GM12801 (cell line): Measurements from ENCODE around the gene REG3G.

Experiments
- TF ChIP-seq, protein P1 (sequence below): IDR thresholded peaks from one replicate; pipeline ENCODE4 v1.5.1; 2011; ENCODE audit warnings: control low read depth; ENCODE audit not compliant: insufficient read length; ENCODE audit errors: extremely low read depth

REG3G gene

DNA sequence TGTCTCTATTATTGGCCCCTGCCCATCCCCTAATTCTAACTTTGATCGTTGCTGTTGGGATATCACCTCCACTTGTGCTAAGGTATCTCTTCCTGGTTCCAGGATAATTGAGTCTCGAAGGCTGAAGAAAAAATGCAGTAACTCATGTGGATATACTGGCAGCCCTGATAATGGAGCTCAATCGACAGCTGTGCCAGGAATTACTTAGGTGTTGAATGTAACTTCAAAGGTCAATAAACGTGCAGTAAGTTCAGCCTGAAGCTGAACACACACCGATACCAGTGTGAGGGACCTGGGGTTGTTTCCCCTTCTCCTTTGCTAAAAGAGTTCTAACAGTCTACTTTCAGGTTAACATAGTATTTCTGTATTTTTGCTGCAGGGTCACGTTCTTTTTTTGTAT, 11.9 kb upstream of the REG3G start:
- TF ChIP-seq, protein P1, sequence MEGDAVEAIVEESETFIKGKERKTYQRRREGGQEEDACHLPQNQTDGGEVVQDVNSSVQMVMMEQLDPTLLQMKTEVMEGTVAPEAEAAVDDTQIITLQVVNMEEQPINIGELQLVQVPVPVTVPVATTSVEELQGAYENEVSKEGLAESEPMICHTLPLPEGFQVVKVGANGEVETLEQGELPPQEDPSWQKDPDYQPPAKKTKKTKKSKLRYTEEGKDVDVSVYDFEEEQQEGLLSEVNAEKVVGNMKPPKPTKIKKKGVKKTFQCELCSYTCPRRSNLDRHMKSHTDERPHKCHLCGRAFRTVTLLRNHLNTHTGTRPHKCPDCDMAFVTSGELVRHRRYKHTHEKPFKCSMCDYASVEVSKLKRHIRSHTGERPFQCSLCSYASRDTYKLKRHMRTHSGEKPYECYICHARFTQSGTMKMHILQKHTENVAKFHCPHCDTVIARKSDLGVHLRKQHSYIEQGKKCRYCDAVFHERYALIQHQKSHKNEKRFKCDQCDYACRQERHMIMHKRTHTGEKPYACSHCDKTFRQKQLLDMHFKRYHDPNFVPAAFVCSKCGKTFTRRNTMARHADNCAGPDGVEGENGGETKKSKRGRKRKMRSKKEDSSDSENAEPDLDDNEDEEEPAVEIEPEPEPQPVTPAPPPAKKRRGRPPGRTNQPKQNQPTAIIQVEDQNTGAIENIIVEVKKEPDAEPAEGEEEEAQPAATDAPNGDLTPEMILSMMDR = no peak

DNA sequence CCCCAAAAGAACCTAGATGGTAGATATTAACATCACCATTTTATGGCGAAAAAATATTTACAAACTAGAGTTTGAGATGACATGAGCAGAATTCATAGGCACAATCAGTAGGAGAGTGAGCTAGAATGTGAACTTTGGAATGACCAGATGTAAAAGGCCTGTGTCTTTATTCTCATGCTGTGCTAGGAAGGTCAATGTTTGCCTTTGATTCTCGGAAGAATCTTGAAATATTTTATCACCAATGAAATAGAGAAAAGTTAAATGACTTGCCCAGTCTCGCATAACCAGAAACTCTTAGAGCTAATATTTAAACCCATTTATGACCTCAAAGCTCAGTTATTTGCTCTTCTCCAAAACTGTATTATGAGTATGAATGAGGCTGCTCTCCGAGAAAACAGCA, 9.2 kb upstream of the REG3G start:
- TF ChIP-seq, protein P1 = no peak

DNA sequence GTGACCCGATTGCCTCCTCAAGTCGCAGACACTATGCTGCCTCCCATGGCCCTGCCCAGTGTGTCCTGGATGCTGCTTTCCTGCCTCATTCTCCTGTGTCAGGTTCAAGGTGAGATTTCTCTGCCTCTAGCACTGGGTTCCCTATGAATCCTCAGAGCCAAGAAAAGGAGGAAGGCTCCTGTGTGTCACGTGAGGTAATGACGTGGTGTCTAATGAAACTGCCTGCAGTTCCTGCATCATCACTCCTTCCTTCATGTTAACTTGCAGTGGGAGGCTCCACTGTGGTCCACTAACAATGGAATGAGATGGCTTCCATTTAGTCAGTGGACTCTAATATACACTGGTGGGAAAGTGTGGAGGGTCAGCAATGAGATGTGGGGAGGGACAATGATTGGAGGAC, 559 bp downstream of the REG3G start:
- TF ChIP-seq, protein P1 = no peak

- TF ChIP-seq, protein P1 = no peak
These were observed 14.4 kb downstream of the REG3G start for GRCh38 chr2:79039944-79040343.

DNA sequence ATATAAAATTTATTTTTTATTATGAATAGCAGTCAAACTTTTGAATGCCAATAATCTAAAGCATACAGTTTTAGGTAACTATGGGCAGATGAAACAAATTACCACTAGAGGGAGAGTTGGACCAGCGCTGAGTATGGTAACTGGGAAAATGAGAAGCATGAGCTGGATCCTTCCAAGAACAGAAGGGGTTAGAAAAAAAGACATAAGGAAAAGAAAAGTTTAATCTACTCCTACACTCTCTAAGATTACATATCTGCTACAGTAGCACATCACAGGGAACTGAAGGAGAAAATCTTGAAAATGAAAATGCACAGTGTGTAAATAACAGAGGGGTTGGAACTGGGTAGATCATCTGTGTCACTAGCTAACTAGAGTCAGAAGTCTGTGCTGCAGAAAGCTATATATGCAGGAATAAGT, 15.5 kb downstream of the REG3G start:
- TF ChIP-seq, protein P1 = no peak

GRCh38 chr2:79065201-79065600, 39.7 kb downstream of the REG3G start:
- TF ChIP-seq, protein P1 = no peak

- TF ChIP-seq, protein P1 = no peak
These were observed 45.6 kb downstream of the REG3G start for GRCh38 chr2:79071078-79071477.
